Fibroblast of villous mesenchyme (primary cell): ENCODE measurements around the gene ATP6V0D1. TPM values are rescaled to one million over a fixed set of nuclear protein-coding genes. Genes with fewer than 3 reads are reported as not detected.
A peak's percentile ranks its signal among the peaks of the same experiment; 100 is the strongest.

Experiments used
- DNase-seq: peaks from one replicate; pipeline ENCODE4 v3.0.0-alpha.2; 2010; ENCODE audit warnings: low read depth
- H3K4me3 ChIP-seq: 2 replicates; pipeline ENCODE4 v1.5.1; 2011; ENCODE audit warnings: low read depth, mild to moderate bottlenecking, low read length
- CTCF ChIP-seq: IDR thresholded peaks from 2 replicates; pipeline ENCODE4 v1.5.1; 2012; ENCODE audit warnings: low read depth, mild to moderate bottlenecking, low read length; ENCODE audit not compliant: insufficient read depth
- total RNA-seq: library from RNA; depleted of rRNA; stranded (reverse); fragments of >200 nt; gene quantifications from 2 replicates; pipeline ENCODE4 v1.2.3, GENCODE V29; 2012

ATP6V0D1 gene
- total RNA-seq, 1 donor = 122 TPM

DNA sequence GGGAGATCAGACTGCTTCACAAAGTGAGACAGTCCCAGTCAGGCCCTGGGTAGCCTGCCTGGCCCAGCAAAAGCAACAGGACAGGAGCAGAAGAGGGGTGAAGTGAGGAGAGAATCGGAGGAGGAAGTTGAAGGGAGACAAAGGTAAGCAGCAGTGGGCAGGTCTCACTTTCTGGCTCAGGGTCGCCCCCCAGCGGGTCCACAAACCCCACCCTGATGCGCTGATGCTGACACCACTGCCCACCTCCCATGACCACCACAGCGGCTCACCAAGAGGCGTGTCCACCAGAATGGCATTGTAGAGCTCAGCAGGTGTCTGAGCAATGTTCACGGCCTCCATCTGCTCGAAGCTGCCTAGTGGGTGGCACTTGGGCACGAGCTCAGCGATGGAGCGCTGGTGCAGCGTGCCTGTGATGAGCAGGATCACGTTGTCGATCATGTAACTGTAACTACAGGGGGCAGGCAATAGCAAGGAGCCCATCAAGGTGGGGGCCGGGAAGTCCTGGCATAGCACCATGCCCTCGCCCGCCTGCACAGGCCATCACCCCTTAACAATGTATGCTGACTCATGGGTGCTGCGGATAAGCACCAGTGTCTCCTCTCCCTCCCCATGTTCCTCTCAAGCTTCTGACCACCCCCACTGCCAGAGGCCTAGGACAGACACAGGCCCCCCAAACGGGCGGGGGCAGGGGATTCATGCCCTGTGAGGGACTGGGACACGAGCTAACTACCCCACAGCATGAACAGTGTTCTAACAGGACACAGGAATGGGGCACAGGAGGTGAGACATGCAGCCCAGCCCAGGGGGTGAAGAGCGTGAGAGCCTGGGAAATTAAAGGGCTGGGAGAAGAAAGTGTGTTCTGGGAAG is 36.5 kb downstream of the ATP6V0D1 start:
- DNase-seq = no peak
- no peak for TF ChIP-seq CTCF
- no peak overlapping the region for H3K4me3 ChIP-seq

DNA sequence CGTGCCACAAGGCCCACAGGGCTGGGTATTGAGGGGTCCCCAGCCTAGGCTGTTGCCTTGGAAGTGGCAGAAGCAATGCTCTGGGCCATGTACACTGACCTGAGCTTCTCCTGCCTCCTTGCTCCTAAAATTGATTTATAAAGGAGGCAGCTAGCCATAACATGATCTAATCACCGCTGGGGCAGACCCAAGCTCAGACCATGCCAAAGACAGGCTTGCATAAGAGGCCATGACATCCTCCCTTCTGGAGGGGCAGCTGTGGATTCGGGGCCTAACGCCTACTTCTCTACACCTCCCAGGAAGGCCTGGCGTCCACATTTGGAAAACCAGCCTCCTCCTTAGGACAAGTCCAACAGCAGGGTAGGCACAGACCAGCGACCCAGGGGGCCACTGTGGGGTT is 37.7 kb downstream of the ATP6V0D1 start:
- TF ChIP-seq CTCF = no peak
- H3K4me3 ChIP-seq = no peak overlapping the region
- peak; percentile 81 for DNase-seq

DNA sequence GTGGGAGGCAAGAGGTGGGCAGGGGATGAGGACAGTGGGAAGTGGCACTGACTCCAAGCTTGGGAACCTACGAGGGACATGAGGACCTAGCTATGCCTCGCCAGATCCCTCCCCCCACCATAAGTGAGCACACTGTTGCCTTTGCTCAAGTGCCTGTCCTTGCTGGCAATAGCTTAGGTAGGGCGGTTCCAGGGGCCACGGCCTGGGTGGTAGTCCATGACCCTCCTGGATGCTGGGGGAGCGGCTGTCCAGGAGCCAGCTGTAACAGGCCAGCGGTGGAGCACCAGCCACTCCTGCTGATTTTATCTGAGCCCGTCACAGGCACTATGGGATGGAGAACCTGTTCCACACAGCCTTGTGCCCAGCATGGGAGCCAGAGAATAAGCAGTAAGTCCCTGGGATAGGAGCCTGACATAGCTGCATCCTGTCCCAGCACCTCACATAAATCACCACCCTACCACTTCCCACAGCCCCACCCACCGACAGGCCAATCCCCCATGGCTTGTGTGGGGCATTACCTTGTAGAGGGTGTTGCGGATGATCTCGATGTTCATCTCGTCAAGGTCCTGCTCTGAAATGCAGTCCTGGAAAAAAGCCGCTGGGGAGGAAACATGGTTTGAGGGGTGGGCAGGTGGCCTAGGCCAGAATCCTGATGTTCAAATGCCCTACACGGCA is 38.2 kb downstream of the ATP6V0D1 start:
- no peak overlapping the region for H3K4me3 ChIP-seq
- DNase-seq = no peak
- no peak for TF ChIP-seq CTCF

DNA sequence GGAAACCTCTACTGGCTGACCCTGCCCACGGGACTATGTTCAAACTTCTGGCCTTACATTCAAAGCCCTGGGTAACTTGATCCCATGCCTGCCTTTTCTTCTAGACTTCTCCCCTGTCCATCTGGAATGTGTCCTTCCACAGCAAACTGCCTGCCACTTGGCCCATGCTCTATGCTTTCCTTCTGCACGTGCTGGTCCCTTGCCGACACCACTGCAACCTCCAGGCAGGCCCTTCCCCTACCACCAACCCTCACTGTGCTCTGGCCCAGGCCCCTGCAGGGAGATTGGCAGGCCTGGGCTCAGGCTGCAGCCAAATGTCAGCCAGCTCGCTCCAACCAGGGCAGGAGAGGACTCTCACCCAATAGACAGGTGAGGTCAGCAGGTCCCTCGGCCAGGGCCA is 39.0 kb downstream of the ATP6V0D1 start:
- no peak overlapping the region for H3K4me3 ChIP-seq
- peak; percentile 27 for DNase-seq
- TF ChIP-seq CTCF = no peak

DNA sequence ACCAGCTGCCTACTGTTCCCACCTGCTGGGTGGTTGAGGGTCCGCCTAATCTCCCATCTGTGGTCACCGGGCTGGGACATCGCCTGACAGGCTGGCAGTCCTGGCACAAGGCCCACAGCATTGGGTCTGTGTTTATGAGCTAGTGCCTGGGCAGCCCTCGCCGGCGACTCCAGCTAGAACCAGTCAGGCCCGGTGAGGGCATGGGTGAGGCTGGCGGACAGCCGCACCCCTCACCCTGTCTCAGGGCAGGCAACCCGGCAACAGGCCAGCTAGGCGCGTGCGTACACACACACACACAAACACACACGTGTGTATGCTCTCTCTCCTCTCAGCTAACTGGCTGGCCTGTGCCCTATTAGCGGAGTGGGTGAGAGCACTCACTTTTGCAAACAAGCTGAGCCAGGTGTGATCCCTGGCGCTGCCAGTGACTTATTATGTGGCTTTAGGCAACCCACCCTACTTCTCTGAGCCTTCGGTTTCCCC is 39.6 kb downstream of the ATP6V0D1 start:
- no peak for TF ChIP-seq CTCF
- no peak overlapping the region for H3K4me3 ChIP-seq
- DNase-seq = no peak

- TF ChIP-seq CTCF = no peak
- no peak for DNase-seq
- no peak overlapping the region for H3K4me3 ChIP-seq
Measured at GRCh38 chr16:67438824-67439393, 42.0 kb downstream of the ATP6V0D1 start.
